HG03558 (cell line): Measurements from ENCODE around the gene GABRQ.
A peak's percentile ranks its signal among the peaks of the same experiment; 100 is the strongest.
"Not testable (repeated sequence)": the region's sequence is repeated elsewhere in the genome, so short reads cannot be mapped to it uniquely, and the experiment has no call there.

Source experiments
- ATAC-seq: cut with Tn5 transposase; IDR thresholded peaks from one replicate; pipeline ENCODE4 v1.9.1; 2021; ENCODE audit warnings: moderate number of reproducible peaks; ENCODE audit not compliant: unreplicated experiment; ENCODE audit errors: extremely low read depth

GABRQ gene

GRCh38 chrX:152656890-152657289 is 19.2 kb downstream of the GABRQ start:
- ATAC-seq, result no peak

DNA sequence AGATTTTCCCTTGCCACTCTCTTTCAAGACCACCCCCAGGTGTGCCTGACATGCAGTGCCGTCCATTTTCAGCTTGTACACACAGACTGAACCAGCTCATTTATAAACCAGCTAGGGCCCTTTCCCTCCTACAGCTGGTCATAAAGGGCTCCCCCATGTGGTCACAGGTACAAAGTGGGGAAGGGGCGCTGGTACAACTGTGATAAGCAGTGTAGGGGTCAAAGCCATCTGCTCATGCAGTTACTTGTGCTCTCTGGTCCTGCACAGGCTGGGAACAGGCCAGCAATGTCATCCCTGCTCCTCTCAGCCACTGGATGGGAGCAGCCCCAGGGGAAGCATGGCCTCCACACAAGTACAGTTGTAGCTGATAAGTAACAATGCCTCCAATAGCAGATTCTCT is 20.6 kb downstream of the GABRQ start:
- no peak for ATAC-seq

DNA sequence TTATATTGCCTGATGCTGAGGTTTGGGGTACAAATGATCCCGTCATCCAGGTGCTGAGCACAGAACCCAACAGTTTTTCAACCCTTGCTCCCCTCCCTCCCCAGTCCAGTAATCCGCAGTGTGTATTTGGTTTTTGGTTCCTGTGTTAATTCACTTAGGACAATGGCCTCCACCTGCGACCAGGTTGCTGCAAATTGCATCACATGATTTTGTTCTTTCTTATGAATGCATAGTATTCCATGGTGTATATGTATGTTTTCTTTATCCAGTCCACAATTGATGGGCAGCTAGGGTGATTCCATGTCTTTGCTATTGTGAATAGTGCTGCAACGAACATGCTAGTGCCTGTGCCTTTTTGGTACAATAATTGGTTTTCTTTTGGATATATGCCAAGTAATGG is 25.4 kb downstream of the GABRQ start:
- no peak for ATAC-seq

GRCh38 chrX:152674135-152674534 is 36.4 kb downstream of the GABRQ start:
- ATAC-seq, result no peak

DNA sequence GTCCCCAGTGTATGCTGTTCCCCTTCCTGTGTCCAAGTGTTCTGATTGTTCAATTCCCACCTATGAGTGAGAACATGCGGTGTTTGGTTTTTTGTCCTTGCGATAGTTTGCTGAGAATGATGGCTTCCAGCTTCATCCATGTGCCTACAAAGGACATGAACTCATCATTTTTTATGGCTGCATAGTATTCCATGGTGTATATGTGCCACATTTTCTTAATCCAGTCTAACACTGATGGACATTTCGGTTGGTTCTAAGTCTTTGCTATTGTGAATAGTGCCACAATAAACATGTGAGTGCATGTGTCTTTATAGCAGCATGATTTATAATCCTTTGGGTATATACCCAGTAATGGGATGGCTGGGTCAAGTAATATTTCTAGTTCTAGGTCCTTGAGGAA is 37.0 kb downstream of the GABRQ start:
- not testable (repeated sequence) for ATAC-seq

- ATAC-seq, result peak; percentile 73
Measured at GRCh38 chrX:152681012-152681411, 43.3 kb downstream of the GABRQ start.

DNA sequence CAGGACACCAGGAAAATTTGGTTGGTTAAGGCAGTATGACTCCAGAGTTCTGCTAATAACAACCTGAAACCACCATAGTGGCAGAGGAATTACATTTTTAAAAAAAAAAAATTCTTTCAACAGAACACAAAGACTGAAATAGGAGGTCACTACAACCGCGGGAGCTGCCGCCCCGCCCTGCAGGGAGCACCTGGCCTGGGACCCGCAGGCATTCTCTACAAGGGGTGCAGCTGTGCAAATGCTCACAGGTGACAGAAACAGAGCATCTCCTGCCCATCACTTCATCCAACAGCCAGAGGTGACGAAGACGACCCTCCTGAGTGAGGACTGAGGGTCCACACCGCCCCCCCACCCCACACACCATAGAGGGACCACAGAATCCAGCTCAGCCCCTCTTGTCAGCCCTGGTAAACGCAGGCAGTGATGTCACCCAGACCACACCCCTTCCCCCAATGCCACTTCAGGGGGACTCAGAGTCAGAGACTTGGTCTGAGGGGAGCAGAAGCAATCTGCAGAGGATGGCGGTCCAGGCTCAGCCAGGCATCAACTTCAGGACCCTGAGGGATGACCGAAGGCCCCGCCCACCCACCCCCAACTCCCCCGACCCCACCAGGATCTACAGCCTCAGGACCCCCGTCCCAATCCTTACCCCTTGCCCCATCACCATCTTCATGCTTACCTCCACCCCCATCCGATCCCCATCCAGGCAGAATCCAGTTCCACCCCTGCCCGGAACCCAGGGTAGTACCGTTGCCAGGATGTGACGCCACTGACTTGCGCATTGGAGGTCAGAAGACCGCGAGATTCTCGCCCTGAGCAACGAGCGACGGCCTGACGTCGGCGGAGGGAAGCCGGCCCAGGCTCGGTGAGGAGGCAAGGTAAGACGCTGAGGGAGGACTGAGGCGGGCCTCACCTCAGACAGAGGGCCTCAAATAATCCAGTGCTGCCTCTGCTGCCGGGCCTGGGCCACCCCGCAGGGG is 60.5 kb downstream of the GABRQ start, which contains the start of gene MAGEA3:
TSS of gene MAGEA3 (plus strand) at position 843 of the 980 bp plus-strand sequence. CDS start 2,039 bp downstream, outside the sequence.
- ATAC-seq, result not testable (repeated sequence)

DNA sequence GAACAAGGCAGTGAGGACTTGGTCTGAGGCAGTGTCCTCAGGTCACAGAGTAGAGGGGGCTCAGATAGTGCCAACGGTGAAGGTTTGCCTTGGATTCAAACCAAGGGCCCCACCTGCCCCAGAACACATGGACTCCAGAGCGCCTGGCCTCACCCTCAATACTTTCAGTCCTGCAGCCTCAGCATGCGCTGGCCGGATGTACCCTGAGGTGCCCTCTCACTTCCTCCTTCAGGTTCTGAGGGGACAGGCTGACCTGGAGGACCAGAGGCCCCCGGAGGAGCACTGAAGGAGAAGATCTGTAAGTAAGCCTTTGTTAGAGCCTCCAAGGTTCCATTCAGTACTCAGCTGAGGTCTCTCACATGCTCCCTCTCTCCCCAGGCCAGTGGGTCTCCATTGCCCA is 62.7 kb downstream of the GABRQ start:
- not testable (repeated sequence) for ATAC-seq

- ATAC-seq, result not testable (repeated sequence)
Measured at GRCh38 chrX:152706500-152706899, 68.8 kb downstream of the GABRQ start.
